HEK293 (cell line): Measurements from ENCODE around the gene COL25A1.

ENCODE experiments used
- CTCF ChIA-PET: fragments of 350-600 bp; formaldehyde crosslinking; extraction: SDS; loops from one replicate; lab custom pipeline; 2021; ENCODE audit warnings: antibody characterized with exemption; lab: Yijun Ruan, JAX
- POLR2A ChIA-PET: fragments of 300-600 bp; formaldehyde crosslinking; extraction: SDS; loops from one replicate; lab custom pipeline; 2020; ENCODE audit warnings: antibody characterized with exemption, inconsistent platforms; lab: Yijun Ruan, JAX
- H3K27ac ChIP-seq: fragments of 200-500 bp; sonication (Bioruptor generic); 2 replicates; pipeline ENCODE4 v1.5.1; 2014; ENCODE audit warnings: low read depth, low read length, control low read depth, inconsistent platforms; ENCODE audit errors: extremely low read depth
- H3K36me3 ChIP-seq, 2 experiments: fragments of 200-500 bp in 1 of 2; sonication (Bioruptor generic) in 1 of 2; 1 replicate in 1 of 2; 2 replicates in 1 of 2; pipeline ENCODE4 v1.5.1; 2014 to 2017; ENCODE audit warnings: inconsistent platforms in 2 of 2, low read length in 2 of 2; ENCODE audit not compliant: control insufficient read depth in 2 of 2, insufficient read depth in 1 of 2
- H3K4me1 ChIP-seq: fragments of 200-500 bp; sonication (Bioruptor generic); 2 replicates; pipeline ENCODE4 v1.5.1; 2014; ENCODE audit warnings: mild to moderate bottlenecking, low read length, inconsistent platforms; ENCODE audit not compliant: control insufficient read depth, insufficient read depth
- H3K4me3 ChIP-seq: 2 replicates; pipeline ENCODE4 v1.5.1; 2011; ENCODE audit warnings: low read depth, mild to moderate bottlenecking, control low read depth, low read length, moderate library complexity
- H3K9me3 ChIP-seq: fragments of 200-500 bp; sonication (Bioruptor generic); 2 replicates; pipeline ENCODE4 v1.5.1; 2014; ENCODE audit warnings: low read depth, low read length, inconsistent platforms; ENCODE audit not compliant: control insufficient read depth, insufficient read depth
- BCL11A ChIP-seq: fragments of 450-650 bp; formaldehyde crosslinking; IDR thresholded peaks from 2 replicates; pipeline ENCODE4 v1.5.1; 2016; ENCODE audit warnings: low read depth, missing biosample characterization, missing genetic modification characterization
- FEZF1 ChIP-seq: fragments of 450-650 bp; formaldehyde crosslinking; IDR thresholded peaks from 2 replicates; pipeline ENCODE4 v1.5.1; 2016; ENCODE audit warnings: missing biosample characterization, missing genetic modification characterization
- GLIS2 ChIP-seq: fragments of 450-650 bp; formaldehyde crosslinking; IDR thresholded peaks from 2 replicates; pipeline ENCODE4 v1.5.1; 2016; ENCODE audit warnings: missing biosample characterization, missing genetic modification characterization
- HOXC10 ChIP-seq: sonication (generic); formaldehyde crosslinking; IDR thresholded peaks from 2 replicates; pipeline ENCODE4 v1.8.1; 2023; ENCODE audit warnings: mild to moderate bottlenecking, missing genetic modification reagents
- KLF16 ChIP-seq: fragments of 450-650 bp; formaldehyde crosslinking; IDR thresholded peaks from 2 replicates; pipeline ENCODE4 v1.5.1; 2017; ENCODE audit warnings: missing biosample characterization, missing genetic modification characterization
- REPIN1 ChIP-seq: fragments of 450-650 bp; formaldehyde crosslinking; IDR thresholded peaks from 2 replicates; pipeline ENCODE4 v1.5.1; 2017; ENCODE audit warnings: missing biosample characterization, missing genetic modification characterization, low read depth
- ZNF19 ChIP-seq: fragments of 450-650 bp; formaldehyde crosslinking; IDR thresholded peaks from 2 replicates; pipeline ENCODE4; 2016; ENCODE audit warnings: missing biosample characterization, missing genetic modification characterization, low read depth
- ZNF274 ChIP-seq, 2 experiments: fragments of 200-500 bp in 1 of 2; fragments of 450-650 bp in 1 of 2; sonication (Bioruptor generic) in 1 of 2; formaldehyde crosslinking in 1 of 2; IDR thresholded peaks; 2 replicates each; pipeline versions ENCODE4 v1.5.1 to v1.6.1; 2014 to 2016; ENCODE audit warnings: borderline replicate concordance in 1 of 2, inconsistent platforms in 1 of 2, low read length in 1 of 2, missing biosample characterization in 1 of 2, missing genetic modification characterization in 1 of 2
- ZNF335 ChIP-seq: fragments of 450-650 bp; formaldehyde crosslinking; conservative IDR thresholded peaks from 2 replicates; pipeline ENCODE4 v1.5.1; 2016; ENCODE audit warnings: missing biosample characterization, missing genetic modification characterization
- ZNF366 ChIP-seq: fragments of 450-650 bp; formaldehyde crosslinking; conservative IDR thresholded peaks from 2 replicates; pipeline ENCODE4 v1.5.1; 2016; ENCODE audit warnings: missing biosample characterization, missing genetic modification characterization
- ZNF37A ChIP-seq: fragments of 450-650 bp; IDR thresholded peaks from 2 replicates; pipeline ENCODE4 v1.5.1; 2018; ENCODE audit warnings: missing biosample characterization, missing genetic modification characterization
- ZNF391 ChIP-seq: fragments of 450-650 bp; formaldehyde crosslinking; IDR thresholded peaks from 2 replicates; pipeline ENCODE4 v1.5.1; 2016; ENCODE audit warnings: low read depth, missing biosample characterization, missing genetic modification characterization, borderline replicate concordance
- ZNF416 ChIP-seq: fragments of 450-650 bp; formaldehyde crosslinking; IDR thresholded peaks from 2 replicates; pipeline ENCODE4 v1.5.1; 2016; ENCODE audit warnings: missing biosample characterization, missing genetic modification characterization
- ZNF426 ChIP-seq: fragments of 450-650 bp; formaldehyde crosslinking; IDR thresholded peaks from 2 replicates; pipeline ENCODE4 v1.5.1; 2017; ENCODE audit warnings: missing biosample characterization, missing genetic modification characterization, mild to moderate bottlenecking, inconsistent platforms, moderate library complexity
- ZSCAN16 ChIP-seq: fragments of 450-650 bp; formaldehyde crosslinking; IDR thresholded peaks from 2 replicates; pipeline ENCODE4 v1.5.1; 2016; ENCODE audit warnings: missing biosample characterization, missing genetic modification characterization
- TF ChIP-seq, protein P1 (sequence below): fragments of 450-650 bp; formaldehyde crosslinking; IDR thresholded peaks from 2 replicates; pipeline ENCODE4 v1.5.1; 2016; ENCODE audit warnings: missing biosample characterization, missing genetic modification characterization
- TF ChIP-seq, protein P2 (sequence below): fragments of 450-650 bp; formaldehyde crosslinking; IDR thresholded peaks from 2 replicates; pipeline ENCODE4 v1.5.0; 2017; ENCODE audit warnings: missing biosample characterization, missing genetic modification characterization, borderline replicate concordance
- TF ChIP-seq, protein P3 (sequence below): fragments of 450-650 bp; formaldehyde crosslinking; optimal IDR thresholded peaks from 2 replicates; pipeline ENCODE3; 2016; ENCODE audit warnings: missing biosample characterization, mild to moderate bottlenecking, missing genetic modification characterization
- TF ChIP-seq, protein P4 (sequence below): fragments of 450-650 bp; formaldehyde crosslinking; IDR thresholded peaks from 2 replicates; pipeline ENCODE4 v1.5.1; 2017; ENCODE audit warnings: missing biosample characterization, missing genetic modification characterization
- TF ChIP-seq, protein P5 (sequence below): fragments of 450-650 bp; formaldehyde crosslinking; IDR thresholded peaks from 2 replicates; pipeline ENCODE4 v1.5.1; 2017; ENCODE audit warnings: missing biosample characterization, mild to moderate bottlenecking, missing genetic modification characterization, moderate library complexity

Gene COL25A1

DNA sequence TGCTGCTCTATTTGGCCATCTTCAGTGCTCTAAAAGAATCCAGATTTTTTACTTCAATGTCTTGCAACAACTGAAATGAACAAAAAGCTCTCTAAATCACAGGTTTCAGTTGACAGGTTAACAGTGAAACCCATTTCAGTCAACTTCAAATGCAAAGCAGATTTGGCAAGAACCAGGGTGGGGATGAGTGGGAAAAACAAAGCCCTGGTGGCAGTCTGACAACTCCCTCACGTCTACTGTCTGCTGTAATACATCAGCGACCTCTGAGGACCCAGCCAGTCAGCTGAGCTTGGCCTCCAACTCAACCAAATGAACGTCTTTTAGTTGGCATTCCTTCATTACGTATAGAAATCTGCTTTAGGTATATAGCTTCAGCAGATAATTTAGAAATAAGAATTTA, 95.8 kb downstream of the COL25A1 start:
- Histone ChIP-seq H3K36me3 (no peaks in the 10 kb centered on the region), H3K4me1 (peaks cover 13% of the 10 kb centered on the region), H3K4me3 (no peak overlapping the region), H3K9me3 (no peaks in the 10 kb centered on the region), H3K27ac (peak overlapping the region; percentile 55; the same call in 1 of the 2 replicates)
- ChIA-PET POLR2A (interaction anchor here (1.1 kb wide), 1 partner anchor 96 kb away, joined by 3 read pairs; no protein-coding TSS in a partner anchor), CTCF (interaction anchor here (0.7 kb wide), 1 partner anchor 71 kb away, joined by 4 read pairs; no protein-coding TSS in a partner anchor)
- TF ChIP-seq, protein P1, sequence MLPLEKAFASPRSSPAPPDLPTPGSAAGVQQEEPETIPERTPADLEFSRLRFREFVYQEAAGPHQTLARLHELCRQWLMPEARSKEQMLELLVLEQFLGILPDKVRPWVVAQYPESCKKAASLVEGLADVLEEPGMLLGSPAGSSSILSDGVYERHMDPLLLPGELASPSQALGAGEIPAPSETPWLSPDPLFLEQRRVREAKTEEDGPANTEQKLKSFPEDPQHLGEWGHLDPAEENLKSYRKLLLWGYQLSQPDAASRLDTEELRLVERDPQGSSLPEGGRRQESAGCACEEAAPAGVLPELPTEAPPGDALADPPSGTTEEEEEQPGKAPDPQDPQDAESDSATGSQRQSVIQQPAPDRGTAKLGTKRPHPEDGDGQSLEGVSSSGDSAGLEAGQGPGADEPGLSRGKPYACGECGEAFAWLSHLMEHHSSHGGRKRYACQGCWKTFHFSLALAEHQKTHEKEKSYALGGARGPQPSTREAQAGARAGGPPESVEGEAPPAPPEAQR (tag by site-specific recombination), result no peak
- TF ChIP-seq ZNF416 (no peak), ZNF19 (no peak), FEZF1 (tag by site-specific recombination) (peak; percentile 66)

DNA sequence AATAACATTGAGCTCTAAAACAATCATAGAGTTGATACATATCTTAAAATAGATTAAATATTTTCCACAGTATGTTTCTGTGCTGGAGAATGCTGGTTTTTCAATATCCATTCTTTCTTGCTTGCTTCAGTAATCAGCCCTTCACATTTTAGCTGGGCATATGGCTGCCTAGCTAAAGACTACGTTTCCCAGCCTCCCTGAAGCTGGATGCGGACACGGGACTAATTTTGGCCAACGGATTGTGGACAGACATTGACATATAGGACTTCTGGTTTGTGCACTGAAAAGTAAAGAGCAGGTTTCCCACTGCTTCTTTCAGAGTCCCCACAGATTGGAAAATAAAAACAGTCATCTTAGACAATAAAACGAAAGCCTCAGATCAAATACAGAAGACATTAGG, 97.3 kb downstream of the COL25A1 start:
- Histone ChIP-seq H3K4me1 (peaks cover 13% of the 10 kb centered on the region), H3K9me3 (no peaks in the 10 kb centered on the region), H3K27ac (no peak overlapping the region), H3K36me3 (no peaks in the 10 kb centered on the region), H3K4me3 (no peak overlapping the region)
- CTCF ChIA-PET, result no interaction called here
- POLR2A ChIA-PET, result no interaction called here
- TF ChIP-seq ZNF366 (no peak), ZNF335 (tag by site-specific recombination) (0 out of 2 replicates have a peak, but pooled peaks have one; percentile 15)

DNA sequence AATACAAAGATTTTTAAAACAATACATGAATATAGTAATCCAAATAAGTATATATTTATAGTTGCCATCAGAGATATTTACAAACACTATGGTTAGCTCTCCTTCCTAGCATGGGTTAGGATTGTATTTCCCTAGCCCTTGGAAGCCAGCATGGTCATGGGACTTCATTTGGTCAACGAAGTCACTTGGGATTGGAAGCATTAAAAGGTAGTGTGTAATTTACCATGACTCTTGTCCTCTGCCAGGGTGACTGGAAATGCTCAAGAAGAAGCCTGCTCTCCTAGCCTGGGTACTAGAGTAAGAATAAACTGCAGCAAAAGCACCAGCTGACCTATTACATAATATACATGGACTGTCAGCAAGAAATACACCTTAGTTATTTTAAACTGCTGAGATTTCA, 102.9 kb downstream of the COL25A1 start:
- H3K4me1 ChIP-seq, result no peaks in the 10 kb centered on the region
- H3K27ac ChIP-seq, result no peak overlapping the region
- ChIA-PET CTCF (interaction anchor here (0.5 kb wide), 1 partner anchor 58 kb away, joined by 3 read pairs; no protein-coding TSS in a partner anchor), POLR2A (no interaction called here)
- TF ChIP-seq GLIS2 (tag by site-specific recombination) (no peak), HOXC10 (CRISPR knock-in tag) (no peak), ZNF19 (no peak), ZNF391 (tag by site-specific recombination) (no peak), ZNF426 (tag by site-specific recombination) (no peak), ZNF274 (IDR thresholded peaks at IDR 0.05; ENCODE audit: low read length) (no peak), ZNF274 (tag by site-specific recombination; IDR thresholded peaks at IDR 0.05; ENCODE audit: borderline replicate concordance) (no peak), REPIN1 (tag by site-specific recombination) (no peak), BCL11A (tag by site-specific recombination) (no peak), ZSCAN16 (tag by site-specific recombination) (no peak), ZNF37A (tag by site-specific recombination) (no peak), KLF16 (tag by site-specific recombination) (no peak)
- TF ChIP-seq, protein P2, sequence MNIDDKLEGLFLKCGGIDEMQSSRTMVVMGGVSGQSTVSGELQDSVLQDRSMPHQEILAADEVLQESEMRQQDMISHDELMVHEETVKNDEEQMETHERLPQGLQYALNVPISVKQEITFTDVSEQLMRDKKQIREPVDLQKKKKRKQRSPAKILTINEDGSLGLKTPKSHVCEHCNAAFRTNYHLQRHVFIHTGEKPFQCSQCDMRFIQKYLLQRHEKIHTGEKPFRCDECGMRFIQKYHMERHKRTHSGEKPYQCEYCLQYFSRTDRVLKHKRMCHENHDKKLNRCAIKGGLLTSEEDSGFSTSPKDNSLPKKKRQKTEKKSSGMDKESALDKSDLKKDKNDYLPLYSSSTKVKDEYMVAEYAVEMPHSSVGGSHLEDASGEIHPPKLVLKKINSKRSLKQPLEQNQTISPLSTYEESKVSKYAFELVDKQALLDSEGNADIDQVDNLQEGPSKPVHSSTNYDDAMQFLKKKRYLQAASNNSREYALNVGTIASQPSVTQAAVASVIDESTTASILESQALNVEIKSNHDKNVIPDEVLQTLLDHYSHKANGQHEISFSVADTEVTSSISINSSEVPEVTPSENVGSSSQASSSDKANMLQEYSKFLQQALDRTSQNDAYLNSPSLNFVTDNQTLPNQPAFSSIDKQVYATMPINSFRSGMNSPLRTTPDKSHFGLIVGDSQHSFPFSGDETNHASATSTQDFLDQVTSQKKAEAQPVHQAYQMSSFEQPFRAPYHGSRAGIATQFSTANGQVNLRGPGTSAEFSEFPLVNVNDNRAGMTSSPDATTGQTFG, result no peak
- TF ChIP-seq, protein P3, sequence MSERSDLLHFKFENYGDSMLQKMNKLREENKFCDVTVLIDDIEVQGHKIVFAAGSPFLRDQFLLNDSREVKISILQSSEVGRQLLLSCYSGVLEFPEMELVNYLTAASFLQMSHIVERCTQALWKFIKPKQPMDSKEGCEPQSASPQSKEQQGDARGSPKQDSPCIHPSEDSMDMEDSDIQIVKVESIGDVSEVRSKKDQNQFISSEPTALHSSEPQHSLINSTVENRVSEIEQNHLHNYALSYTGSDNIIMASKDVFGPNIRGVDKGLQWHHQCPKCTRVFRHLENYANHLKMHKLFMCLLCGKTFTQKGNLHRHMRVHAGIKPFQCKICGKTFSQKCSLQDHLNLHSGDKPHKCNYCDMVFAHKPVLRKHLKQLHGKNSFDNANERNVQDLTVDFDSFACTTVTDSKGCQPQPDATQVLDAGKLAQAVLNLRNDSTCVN (tag by site-specific recombination), result no peak
- TF ChIP-seq, protein P4, sequence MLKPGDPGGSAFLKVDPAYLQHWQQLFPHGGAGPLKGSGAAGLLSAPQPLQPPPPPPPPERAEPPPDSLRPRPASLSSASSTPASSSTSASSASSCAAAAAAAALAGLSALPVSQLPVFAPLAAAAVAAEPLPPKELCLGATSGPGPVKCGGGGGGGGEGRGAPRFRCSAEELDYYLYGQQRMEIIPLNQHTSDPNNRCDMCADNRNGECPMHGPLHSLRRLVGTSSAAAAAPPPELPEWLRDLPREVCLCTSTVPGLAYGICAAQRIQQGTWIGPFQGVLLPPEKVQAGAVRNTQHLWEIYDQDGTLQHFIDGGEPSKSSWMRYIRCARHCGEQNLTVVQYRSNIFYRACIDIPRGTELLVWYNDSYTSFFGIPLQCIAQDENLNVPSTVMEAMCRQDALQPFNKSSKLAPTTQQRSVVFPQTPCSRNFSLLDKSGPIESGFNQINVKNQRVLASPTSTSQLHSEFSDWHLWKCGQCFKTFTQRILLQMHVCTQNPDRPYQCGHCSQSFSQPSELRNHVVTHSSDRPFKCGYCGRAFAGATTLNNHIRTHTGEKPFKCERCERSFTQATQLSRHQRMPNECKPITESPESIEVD (tag by site-specific recombination), result no peak
- TF ChIP-seq, protein P5, sequence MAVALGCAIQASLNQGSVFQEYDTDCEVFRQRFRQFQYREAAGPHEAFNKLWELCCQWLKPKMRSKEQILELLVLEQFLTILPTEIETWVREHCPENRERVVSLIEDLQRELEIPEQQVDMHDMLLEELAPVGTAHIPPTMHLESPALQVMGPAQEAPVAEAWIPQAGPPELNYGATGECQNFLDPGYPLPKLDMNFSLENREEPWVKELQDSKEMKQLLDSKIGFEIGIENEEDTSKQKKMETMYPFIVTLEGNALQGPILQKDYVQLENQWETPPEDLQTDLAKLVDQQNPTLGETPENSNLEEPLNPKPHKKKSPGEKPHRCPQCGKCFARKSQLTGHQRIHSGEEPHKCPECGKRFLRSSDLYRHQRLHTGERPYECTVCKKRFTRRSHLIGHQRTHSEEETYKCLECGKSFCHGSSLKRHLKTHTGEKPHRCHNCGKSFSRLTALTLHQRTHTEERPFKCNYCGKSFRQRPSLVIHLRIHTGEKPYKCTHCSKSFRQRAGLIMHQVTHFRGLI (tag by site-specific recombination), result no peak
- no peaks in the 10 kb centered on the region for H3K36me3 ChIP-seq
- H3K9me3 ChIP-seq, result no peaks in the 10 kb centered on the region
- no peak overlapping the region for H3K4me3 ChIP-seq
